ENCODE results near the gene TNN.

- TF ChIP-seq, protein P1, sequence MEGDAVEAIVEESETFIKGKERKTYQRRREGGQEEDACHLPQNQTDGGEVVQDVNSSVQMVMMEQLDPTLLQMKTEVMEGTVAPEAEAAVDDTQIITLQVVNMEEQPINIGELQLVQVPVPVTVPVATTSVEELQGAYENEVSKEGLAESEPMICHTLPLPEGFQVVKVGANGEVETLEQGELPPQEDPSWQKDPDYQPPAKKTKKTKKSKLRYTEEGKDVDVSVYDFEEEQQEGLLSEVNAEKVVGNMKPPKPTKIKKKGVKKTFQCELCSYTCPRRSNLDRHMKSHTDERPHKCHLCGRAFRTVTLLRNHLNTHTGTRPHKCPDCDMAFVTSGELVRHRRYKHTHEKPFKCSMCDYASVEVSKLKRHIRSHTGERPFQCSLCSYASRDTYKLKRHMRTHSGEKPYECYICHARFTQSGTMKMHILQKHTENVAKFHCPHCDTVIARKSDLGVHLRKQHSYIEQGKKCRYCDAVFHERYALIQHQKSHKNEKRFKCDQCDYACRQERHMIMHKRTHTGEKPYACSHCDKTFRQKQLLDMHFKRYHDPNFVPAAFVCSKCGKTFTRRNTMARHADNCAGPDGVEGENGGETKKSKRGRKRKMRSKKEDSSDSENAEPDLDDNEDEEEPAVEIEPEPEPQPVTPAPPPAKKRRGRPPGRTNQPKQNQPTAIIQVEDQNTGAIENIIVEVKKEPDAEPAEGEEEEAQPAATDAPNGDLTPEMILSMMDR (IDR thresholded peaks at IDR 0.05): no peak
- TF ChIP-seq POLR2A (IDR thresholded peaks at IDR 0.05): no peak
Measured at GRCh38 chr1:175095978-175096607, 28.5 kb downstream of the TNN start.
